NCI-H1694 treated with DMSO at 0.1 percent for 48 hours (cell line): Measurements from ENCODE around the gene ABR.
"Not testable (repeated sequence)": the region's sequence is repeated elsewhere in the genome, so short reads cannot be mapped to it uniquely, and the experiment has no call there.

Source experiments
- DNase-seq: peaks from one replicate; lab custom pipeline; 2025; lab: John Stamatoyannopoulos, UW

Gene ABR

DNA sequence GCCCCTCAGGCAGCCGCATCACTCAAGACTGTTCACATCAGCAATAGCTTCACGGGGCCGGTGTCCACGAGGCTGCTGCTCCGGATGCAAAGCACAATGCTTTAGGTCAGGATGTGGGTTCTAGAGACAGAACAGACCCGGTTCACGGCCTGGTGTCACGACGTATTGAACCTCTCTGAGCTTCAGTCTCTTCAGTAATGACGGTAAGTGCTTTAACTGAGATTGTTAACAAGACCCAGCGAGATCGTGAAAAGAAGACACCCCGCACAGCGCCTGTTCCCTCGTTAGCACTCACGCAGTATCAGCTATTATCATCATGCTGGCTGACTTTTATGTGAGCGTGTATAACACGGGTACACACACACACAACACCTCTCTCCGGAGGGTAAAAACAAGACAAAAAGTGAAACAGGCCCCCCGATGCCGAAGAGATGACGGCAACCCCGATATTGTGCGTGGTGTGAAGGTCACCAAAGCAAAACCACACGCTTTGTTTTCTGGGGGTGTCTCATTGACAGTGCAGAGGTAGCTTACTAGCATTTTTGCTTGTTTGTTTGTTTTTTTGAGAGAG is 21.4 kb upstream of the ABR start:
- DNase-seq = no peak

DNA sequence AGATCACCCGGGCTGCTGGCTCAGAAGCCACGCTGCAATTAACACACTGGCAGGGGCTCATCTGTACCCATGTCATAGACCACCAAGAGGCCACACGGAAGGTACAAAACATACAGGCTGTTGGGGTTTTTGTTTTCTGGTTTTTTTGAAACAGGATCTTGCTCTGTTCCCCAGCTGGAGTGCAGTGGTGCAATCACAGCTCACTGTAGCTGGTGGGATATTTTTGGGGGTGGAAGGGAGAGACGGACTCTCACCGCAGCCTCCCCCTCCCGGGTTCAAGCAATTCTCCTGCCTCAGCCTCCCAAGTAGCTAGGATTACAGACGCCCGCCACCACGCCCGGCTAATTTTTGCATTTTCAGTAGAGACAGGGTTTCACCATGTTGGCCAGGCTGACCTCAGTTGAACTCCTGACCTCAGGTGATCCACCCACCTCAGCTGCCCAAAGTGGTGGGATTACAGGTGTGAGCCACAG is 19.5 kb upstream of the ABR start:
- DNase-seq = not testable (repeated sequence)

DNA sequence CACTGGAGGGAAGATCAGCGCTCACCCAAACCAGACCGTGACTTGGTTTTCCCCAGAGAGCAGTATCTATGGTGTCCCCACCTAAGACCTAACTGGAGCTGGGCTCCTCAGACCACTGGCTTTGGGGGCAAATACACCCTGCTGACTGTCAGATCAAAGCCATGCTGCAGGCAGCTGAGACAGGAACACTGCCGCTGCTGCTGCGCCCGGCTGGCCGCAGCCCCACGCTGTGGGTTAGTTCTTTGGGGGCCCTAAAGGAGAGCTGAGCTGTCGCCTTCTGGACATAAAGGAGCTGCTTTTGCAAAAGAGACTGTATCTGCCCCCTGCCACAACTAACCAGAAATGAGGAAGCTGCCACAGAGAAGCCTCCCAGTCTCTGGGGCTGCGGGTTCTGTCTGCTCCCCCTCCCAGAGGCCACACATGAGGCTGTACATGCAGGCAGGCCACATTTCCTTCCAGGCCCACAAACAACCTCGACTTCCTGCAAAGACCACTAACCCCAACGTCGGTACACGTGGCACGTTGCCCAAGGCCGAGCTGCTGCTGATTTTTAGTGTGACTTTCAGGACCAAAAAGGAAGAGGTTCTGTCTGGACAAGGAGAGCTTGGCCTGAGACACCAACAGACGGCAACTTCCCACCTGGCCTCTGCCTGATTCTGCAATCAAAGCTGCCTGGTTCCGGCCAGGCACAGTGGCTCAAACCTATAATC is 18.2 kb upstream of the ABR start:
- no peak for DNase-seq

DNA sequence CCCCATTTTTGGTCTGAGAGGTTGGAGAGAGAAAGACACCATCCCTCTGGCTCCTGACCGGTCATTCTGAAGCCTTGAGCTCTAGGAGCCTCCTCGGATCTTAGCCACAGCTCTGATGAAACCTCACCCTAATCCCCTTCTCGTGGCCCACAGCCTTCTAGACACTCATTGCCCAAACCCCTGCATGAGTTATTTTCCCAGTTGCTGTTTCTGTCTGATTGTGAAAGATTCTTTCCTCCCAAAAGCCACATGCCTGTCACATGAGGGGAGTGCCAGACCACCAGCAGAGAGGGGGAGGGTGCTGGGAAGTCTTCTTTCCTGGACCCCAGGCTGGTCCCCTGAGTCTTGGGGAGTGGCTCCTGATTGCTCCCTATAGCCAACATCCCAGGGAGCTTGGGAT is 17.6 kb upstream of the ABR start:
- no peak for DNase-seq

DNA sequence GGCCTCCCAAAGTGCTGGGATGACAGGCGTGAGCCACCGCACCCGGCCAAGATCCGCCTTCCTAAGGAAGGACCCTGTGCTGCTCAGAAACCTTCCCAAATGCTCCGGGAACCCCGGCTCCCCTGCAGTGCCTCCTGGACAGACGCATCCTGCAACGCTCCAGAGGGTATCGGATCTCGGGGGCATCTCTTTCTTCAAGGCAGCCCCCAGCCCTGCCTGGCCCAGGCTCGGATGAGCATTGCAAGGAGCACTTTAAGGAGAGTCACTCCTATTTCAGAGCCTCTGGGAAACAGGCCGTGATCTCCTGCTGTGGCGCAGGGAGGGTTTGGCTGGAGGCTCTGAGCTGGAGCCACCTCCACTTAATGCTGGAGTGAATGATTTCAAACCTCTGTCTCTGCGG is 17.2 kb upstream of the ABR start:
- no peak for DNase-seq

DNA sequence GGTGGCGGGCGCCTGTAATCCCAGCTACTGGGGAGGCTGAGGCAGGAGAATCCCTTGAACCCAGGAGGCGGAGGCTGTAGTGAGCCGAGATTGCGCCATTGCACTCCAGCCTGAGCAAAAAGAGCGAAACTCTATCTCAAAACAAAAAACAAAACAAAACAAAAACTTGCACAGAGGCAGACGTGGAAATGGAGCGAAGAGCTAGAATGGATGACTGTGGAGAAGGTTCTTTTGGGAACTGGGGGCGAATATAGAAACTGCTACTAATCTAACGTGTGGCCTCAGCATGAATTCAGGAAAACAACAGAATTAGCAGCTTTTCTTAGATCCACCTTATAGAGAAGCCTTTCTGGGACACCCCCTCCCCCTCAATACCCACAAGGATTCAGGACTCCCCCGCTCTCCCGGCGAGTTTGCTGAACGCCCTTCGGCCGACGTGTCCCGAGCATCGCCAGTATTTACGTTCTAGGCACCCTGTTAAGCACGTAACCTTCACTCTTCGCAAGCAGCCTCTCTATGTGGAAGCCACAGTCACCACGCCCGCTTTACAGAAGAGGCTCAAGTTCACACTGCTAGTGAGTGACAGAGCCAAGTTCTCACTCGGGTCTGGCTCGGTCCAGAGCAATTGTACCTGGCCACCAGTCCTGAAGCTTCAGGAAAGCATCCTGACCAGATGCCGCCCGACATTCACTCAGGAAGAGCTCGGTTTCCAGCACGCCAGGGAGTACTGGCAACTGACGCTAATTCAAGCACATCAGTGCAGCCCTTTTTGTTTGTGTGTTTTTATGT is 13.3 kb upstream of the ABR start:
- DNase-seq = no peak

DNA sequence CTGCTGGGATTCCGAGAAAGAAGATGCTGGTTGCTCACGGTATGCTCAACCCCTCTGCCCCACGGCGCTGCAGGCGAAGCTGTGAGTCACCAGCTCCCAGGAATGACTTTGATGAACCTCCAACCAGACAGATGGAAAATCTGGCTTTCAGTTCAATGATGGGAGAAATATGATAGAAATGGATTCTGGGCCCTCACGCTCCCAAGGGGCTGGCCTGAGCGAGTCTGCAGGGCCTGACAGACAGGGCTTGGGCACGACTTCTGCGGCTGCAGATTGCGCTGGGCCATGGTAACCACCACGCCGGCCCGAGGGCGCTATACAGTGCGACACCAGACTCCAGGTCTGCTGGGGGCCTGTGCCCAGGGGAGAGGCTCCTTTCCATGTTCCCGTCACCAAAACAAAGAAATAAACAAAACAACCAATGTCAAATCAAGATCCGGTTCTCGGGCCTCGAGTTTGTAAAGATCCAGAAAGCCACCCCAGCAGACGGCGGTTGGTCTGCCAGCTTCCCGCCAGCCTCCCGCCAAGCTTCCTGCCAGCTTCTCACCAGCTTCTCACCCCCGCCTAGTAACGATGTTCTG is 11.1 kb upstream of the ABR start:
- peak; percentile 55 for DNase-seq

DNA sequence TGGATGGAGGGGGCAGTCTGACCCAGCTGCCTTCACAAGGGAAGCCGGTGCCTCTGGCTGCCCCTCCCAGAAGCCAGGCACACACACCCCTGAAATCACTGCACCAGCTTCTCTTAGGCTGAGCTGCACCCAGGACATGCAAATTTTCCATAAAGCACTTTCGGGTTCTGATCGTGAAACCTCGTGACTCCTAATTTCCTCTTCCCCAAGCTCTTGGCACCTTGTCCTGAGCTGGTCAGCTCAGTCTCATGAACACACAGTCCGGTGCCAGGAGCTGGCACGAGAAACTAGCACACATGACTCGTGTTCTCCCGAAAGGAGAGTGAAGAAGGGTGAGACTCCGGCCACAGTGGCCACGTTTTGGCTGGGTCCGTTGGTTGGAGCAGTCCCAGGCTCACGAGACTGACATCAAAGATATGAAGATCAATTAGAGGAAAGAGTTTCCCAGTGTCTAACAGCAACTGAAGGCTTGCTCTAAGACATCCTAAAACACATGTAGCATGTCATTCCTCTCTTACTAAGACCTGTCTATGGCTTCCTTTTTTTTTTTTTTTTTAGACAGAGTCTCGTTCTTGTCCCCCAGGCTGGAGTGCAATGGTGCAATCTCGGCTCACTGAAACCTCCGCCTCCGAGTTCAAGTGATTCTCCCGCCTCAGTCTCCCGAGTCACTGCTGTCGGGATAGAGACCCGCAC is 9.2 kb upstream of the ABR start:
- no peak for DNase-seq

DNA sequence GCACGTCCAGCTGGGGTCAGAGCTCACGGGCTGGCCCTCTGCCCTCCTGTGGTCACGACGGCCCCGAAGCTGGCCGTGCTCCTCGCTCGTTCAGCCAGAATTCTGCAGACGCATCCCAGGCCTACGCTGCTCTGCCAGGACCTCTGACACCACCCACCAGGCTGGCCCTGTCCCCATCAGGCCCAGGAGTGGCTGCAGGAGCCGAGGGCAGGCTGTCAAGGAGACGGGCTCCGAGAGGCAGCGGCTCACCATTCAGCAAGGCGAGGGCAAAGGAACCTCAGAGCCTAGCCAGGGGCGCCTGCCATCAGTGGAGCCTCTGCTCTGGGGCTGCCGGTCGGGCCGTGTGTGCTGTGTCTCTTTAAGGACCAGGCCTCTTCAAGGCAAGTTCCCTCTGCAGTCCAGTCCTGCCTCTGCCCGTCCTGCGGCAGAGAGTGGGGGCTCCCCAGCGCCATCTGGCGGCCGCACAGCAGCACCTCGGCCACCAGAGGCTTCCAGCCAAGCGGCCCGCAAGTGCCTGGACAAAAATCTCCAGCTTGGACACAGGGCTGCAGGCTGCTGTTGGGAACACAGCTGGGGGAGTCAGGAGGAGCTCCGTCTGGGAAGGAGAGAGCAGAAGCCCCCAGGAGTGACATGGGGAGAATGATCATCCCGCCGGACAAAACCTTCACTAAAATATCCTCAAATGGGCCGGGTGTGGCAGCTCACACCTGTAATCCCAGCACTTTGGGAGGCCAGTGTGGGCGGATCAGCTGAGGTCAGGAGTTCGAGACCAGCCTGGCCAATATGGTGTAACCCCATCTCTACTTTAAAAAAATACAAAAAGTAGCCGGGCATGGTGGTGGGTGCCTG is 7.4 kb upstream of the ABR start:
- peak; percentile 75 for DNase-seq

DNA sequence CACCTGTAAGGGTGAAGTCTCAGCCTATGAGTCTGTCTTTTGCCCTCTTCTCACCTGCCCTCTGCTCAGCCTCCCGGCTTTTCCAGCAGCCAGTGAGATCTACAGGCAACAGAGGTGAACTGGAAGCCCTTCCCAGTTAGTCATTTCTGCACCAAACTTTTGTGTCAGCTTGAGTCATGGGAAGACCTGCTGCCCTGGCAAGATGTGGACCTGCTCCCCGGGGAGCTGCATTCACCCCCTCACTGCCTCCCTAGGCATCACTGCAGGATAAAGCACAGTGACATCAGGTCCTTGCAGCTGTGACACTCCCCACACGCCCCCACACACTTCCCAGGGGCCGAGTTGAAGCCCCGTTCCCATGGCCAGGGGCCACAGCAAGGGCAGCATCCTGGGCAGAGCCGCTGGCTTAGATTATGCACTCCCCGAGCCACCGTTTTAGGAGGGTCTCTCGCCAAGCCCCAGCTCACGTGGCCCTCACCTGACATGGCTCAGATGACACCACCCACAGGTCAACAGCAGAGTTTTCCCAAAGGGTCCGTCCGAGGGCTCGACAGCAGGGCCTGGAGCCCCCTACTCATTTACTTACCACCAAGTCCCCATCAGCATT is 6.5 kb upstream of the ABR start:
- no peak for DNase-seq

DNA sequence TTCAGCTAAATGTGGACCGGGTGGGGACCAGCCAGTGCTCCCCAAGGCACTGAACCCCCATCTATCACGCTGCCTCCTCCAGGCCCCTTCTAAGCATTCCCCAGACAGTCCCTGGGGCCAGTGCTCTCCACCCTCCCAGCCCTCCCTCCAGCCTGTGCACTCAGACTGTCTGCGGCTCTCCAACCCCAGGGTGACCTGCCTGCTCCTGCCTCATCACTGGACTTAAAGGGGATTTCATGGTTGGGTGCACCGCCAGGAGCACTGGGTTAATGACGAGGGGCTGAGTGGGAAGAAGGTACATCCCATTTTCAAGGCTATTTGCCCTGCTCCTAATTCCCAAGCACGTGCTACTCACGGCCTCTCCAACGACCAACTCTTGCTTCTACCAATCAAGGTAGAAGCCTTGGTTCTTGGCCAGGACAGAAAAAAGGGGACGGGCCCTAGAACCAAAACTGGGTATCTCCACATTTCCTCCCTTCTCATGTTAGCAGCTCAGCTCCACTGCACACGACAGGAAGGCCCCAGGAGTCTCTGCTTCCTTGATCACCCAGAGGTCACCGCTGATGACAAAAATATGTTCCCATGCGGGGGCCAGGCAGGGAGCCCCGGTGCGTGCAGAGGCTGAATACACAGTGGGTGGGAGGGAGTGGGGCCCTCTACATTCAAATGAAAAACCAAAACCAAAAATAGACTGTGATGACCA is 3.5 kb upstream of the ABR start:
- no peak for DNase-seq

DNA sequence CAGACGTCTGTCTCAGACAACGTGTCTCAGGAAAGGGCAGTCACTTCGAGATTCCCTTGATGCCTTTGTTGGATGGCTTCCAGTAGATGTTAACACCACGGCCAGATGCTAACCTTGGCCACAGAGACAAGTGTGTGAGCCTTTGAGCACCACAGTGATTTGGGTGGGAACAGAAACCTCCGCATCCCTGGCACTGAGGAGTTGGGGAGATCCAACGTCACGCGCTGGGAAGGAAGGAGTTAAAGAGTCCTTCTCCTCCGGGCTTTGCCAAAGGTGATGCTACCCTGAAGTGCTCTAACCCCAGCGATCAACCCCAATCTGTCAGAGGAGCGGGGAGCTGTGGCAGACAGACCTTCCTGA is 3.0 kb upstream of the ABR start:
- DNase-seq = no peak

DNA sequence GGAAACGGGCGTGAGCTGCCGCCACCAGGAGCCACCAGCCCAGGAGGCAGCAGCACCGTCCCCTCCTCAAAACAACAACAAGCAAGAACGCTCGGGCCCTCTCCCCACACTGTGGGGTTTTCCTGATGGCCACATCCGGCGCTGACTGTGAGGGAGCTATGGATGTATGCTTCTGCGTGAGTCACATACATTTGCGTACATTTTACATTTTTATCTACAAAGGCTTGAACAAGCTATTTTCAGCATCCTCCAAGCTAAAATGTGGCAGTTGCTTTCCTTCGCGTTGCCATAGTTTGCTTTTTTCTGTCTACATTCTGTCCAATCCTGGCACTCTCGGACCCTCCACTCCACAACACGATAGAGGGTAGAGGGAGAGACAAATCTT is 2.0 kb upstream of the ABR start:
- no peak for DNase-seq

DNA sequence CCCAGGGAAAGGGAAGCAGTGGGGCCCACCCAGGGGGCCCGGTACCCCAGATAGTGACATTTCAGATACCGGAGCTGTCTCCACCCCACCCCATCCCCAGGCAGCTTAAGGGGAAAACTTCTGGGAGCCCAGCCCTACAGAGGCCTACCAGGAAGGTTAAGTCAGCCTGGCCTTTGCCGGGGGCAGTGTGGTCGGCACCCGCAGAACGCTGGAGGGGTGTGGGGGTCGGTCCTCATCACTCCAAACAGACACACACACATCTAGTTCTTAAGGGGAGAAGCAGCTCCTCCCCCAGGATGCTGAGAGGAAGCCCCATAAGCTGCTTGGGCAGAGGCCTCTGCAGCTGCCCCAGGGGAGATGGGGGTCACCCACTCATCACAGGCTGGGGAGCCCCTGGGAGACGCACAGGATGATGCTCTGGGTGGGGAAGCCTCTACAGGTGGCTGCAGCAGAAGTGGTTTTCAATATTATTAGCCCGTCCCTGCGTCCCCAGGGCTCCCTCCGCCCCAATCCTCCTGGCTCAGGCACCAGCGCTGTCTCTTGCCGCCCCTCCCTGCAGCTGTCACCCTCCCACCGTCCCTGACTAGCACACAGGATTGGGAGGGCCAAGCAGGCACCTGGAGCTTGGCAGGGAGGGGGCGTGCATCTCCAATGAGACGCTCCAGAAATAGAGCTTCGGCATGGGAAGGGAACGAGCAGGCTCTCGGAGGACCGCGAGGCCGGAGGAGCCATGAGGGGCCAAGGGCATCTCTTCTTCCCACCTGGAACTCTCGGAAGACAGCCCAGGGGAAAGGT is 1.4 kb upstream of the ABR start:
- peak; percentile 54 for DNase-seq

DNA sequence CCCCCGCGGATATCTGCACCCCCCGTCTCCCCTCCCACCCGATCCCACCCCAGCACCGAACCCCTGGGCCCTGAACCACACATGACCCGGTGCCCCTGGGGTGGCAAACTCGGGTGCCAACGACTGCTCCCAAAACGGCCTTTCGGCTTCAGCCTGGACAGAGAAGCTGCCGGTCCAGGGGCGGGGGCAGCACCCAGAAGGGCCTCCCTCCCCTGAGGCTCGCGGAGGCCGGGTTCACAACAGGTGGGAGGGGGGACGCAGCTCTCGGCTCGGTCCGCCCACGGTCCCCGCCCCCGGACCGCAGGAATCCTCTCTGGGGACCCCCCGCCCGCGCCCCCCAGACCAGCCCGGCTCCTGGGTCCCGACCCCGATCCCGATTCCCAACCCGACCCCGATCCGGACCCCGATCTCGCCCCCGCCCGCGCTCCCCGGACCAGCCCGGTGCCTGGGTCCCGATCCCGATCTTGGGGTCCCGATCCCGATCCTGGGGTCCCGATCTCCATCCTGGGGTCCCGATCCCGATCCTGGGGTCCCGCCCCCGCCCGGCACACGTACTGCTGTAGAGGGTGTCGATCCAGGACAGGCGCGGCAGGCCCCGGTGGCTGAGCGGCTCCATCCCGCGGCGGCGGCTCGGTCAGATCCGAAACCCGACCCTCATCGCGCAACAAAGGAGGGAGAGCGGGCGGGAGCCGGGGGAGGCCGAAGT is 516 bp downstream of the ABR start:
- no peak for DNase-seq

DNA sequence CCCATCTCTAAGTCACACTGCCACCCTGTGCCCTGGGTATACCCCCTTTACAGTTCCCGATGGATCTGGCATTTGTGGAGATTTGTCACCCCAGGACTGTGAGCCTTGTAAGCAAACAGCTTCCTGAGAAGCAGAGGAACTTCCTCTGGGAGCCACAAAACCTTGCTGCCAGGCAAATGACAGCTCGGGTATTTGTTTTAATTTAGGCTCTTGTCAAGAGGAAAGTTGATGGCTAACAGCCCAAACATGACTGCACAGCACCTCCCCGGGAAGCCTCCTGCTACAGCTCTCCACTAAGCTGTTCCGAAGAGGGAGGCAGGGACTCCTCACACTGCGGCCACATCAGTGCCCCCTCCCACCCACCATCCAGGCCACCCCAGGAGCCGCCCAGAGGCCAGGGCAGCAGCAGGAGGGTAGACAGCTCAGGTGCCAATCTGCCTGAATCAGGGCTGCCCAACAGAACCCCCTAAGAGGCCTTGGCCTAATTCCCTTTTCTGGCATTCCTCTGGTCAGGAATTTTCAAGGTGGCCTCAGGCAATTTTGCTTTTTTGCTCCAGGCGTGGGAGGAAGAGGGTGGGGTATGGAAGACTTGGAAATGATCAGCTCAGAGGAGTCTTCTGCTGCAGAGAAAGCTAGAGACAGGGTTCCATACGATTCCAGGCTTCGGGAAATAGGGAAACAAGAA is 2.6 kb downstream of the ABR start:
- DNase-seq = peak; percentile 67

DNA sequence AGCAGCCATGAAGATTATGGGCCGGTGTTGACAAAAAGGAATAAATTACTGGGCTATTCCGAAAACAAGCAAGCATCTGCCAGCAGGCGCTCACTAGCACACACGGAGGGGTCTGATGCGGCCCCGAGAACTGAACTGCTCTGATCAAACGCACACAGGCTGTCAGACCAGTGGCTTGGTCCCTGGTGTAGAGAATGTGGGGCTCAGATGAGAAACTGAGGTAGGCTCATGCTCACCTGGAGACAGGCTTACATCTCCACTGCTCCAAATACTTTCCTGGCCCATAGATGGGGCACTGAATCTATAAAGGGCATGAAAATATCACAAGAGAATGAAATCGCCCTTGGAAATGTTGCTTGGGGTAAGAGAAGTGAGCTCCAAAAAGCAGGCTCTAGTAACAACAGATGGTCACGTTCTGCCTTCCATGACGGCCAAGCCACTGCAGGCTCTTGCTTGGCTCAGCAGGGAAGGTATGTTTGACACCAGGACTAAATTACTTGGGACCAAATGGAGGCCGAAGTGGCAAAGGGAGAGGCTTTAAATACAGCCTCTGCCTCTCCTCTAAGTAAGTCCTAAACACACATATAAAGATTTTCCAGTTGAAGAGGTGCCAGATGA is 5.4 kb downstream of the ABR start:
- peak; percentile 84 for DNase-seq
